ENCODE measurements around the gene TMEM260.

TMEM260 gene

DNA sequence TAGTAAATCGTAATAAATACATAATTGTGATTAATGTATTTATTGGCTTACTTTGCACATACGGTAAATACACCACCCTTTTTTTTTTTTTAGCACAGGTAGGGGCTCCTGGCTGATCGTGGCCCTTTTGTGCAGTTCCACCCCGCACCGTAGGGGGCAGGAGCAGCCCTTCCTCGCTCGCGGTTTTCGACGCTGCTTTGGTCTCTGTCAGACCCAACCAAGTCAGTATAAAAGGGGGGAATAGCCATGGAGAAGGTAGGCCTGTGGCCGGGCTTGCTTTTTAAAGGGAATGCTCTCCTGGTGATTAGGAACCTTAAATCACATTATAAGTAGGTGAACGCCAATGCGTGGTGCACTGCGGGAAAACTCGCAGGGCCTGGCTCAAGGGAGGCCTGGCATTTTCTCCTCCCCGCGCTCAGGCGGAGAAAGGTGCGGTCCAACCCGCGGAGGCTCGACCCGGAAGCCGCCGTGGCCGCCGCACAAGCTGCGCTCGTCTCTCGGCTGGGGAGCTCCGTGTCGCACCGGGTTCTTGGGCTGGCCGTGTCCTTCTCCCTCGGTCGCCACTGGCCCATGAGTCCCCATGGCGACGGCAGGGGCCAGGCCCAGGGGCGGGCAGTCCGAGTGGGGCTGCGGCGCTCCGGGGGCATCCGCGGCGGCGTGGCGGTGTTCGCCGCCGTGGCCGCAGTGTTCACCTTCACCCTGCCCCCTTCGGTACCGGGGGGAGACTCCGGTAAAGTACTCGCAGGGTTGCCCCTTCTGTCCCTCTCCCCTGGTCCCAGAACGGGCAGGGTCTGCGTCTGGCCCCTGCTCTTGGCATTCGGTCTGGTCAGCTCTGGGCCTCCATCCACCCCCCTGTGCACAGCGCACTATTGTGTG is at the start of gene TMEM260:
TMEM260 (plus strand) TSS at position 454 of the 876 bp plus-strand sequence; CDS start at position 571, 117 bp downstream.
- DNase-seq = peak; percentile 61

- DNase-seq = no peak
Observed at GRCh38 chr14:56532546-56532945, 47.1 kb upstream of the TMEM260 start.

GRCh38 chr14:56534656-56535055 is 44.9 kb upstream of the TMEM260 start:
- DNase-seq = no peak

DNA sequence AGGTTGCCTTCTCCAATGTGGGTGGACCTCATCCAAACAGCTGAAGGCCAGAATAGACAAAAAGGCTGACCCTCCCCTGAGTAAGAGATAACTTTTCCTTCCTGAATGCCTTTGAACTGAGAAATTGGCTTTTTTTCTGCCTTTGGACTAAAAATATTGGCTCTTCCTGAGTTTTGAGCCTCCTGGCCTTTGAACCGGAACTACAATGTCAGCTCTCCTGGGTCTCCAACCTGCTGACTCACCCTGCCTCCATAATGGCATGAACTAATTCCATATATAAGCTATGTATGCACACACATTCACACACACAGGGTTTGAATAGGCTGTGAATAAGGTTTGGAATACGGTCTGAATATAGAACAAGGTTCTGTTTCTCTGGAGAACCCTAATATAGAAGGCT is 39.7 kb upstream of the TMEM260 start:
- DNase-seq = no peak

DNA sequence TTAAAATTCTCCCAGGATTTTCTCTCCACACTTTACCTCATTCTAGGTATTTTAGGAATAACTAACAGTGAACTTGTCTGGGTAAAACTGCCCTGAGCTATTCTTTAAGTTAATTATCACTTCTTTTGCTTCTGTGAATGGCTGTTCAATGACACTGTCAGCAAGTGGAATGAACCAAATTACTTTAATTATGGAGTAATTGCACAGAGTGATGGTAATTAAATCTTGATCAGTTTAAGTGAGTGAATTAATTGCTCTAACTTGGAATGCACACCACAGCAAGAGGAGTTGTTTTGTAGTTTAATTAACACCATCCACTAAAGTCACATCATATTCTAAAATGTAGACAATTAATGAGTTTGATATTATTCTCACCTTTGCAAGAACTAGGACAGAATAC is 36.2 kb upstream of the TMEM260 start:
- DNase-seq = no peak

DNA sequence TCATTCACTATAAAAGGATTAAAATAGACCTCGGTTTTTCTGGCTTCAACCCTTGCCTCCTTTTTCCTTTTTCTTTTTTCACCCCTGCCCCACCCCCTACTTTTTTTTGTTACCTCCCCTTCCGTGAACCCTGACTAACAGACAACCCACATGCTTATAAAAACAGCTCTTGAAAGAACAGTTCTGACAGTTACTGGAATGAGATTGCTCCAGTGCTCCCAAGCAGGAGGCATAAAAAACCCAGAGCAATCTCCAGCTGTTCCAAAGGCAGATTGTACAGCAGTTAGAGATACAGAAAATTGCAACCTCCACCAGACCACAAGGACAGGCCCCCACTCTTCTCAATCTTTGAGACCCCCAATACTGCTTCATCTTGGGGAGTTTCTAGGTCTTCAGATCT is 29.9 kb upstream of the TMEM260 start:
- DNase-seq = no peak

DNA sequence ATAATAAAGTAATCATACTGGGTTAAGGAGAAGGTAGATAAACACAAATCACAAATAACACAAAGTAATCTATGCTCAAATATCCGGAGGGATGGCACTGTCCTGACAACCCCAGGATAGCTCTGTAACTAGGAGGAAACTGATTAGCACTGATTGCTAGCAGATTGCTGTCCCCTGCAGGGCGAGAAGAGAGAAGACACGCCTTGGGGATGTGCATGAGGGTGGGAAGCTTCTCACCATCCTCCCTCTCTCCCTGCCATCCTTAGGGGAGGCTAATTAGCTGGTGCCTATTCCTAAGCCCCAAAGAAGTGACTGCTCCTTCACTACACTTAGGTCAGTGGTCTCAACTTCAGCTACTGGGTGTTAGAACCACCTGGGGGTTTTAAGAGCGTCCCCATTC is 27.0 kb upstream of the TMEM260 start:
- DNase-seq = no peak

- no peak for DNase-seq
Observed at GRCh38 chr14:56554301-56554700, 25.3 kb upstream of the TMEM260 start.

GRCh38 chr14:56555921-56556570 is 23.6 kb upstream of the TMEM260 start:
- DNase-seq = peak; percentile 31

GRCh38 chr14:56559182-56559581 is 20.4 kb upstream of the TMEM260 start:
- DNase-seq = no peak

DNA sequence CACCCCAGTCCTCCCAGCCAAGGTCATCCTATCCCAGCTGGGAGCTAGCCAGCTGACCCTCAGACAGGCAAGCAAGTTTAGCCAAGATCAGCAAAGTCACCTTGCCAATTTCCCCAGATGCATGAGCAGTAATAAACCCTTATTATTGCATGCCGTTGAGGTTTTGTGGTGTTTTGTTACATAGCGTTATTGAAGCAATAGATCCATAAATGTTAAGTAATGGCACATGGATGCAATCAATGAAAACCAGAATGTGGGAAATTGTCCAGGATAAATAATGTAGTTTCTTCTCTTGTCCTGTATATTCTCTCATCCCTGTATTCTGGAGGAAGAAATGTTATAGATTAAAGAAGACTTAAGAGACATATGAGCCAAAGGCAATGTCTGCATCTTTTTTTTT is 18.0 kb upstream of the TMEM260 start:
- DNase-seq = no peak

- no peak for DNase-seq
Observed at GRCh38 chr14:56562883-56563282, 16.7 kb upstream of the TMEM260 start.

GRCh38 chr14:56569174-56569573 is 10.4 kb upstream of the TMEM260 start:
- DNase-seq = no peak

- DNase-seq = no peak
Observed at GRCh38 chr14:56570295-56570694, 9.3 kb upstream of the TMEM260 start.

DNA sequence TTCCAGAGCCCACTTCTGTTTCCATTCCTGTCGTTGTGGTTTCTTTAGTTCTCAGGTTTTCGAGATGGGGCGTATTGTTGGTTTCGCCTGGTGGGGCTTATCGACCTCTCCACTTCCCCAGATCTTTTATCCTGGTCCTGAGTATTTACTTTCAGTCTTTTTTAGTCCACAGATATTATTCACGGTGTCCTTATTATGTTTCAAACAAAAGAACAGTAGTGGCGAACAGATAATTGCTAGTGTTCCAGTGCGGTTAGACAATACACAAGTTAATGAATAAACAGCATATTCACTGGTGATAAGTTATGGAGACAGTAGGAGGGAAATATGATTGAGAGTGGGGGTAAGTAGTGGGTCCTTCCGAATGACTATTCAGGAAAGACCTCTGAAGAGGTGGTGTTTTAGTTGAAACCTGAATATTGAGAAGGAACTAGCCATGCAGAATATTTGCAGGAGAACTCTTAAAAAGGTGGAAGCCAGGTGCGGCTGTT is 668 bp downstream of the TMEM260 start:
- no peak for DNase-seq

DNA sequence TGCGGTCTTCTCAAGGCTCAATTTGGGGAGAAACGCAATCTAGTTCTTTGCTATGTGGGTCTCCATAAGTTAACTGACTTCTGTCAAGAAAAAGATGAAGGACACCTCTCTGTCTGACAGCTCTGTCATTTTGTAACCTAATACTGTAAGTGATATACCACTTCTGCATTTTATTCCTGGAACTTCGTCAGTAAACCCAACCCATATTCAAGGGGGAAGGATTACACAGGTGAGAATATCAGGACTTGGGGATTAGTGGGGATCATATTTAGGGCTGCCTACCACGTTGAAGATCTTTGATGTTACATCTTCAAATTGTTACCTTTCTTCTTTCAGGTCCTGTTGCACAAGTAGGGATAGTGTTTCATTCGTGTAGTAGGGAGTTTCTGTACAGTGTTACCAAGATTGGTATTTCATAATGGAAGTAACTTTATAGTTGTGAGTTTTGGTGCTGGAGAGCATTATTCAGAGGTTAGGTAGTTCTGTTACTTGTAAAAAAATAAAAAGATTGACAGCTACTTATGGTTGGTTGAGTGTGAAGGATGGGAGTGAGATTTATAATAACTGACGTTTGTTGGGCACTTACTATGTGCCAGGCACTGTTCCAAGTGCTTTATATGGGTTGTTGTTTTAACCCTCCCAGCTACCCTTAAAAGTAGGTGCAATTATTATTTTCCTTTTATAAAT is 1.6 kb downstream of the TMEM260 start:
- DNase-seq = no peak

GRCh38 chr14:56585461-56586084 is 6.0 kb downstream of the TMEM260 start:
- peak; percentile 43 for DNase-seq

DNA sequence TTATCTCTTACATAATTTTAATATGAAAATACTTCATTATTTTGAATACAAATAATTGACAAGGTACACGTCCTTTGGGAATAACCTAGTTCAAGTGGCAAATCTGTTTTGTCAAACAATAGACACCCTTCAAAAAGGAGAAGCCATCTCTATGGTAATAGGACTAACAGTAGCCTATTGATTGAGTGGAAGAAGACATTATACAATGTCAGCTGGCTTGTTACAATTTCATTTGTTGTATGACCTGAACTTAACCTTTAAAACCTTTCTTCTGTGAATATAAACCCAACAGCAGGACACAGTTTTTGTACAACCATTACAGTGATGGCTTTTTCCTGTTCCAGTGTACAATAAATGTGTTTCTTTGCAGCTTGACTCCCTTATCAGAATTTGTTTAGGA is 8.1 kb downstream of the TMEM260 start:
- no peak for DNase-seq

DNA sequence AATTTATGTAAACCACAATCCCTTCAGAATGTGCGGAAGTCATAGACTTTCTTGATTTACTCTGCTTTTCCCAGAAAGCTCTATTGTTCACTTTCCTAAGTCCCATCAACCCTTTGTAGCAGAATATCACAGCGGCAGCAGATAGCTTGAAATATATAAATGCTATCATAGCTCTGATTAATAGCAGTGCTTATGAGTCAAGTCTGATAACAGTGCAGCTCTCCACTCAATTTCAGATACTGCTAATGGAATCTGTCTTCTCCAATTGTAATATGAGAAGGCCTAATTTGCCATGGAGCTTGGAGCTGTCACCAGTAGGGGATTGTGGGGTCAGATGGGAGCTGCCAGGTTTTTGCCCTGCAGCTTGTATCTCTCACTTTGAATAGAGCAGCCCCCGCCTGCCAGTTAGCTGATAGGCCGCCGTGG is 10.9 kb downstream of the TMEM260 start:
- DNase-seq = no peak

- DNase-seq = no peak
Observed at GRCh38 chr14:56592746-56593544, 13.3 kb downstream of the TMEM260 start.

DNA sequence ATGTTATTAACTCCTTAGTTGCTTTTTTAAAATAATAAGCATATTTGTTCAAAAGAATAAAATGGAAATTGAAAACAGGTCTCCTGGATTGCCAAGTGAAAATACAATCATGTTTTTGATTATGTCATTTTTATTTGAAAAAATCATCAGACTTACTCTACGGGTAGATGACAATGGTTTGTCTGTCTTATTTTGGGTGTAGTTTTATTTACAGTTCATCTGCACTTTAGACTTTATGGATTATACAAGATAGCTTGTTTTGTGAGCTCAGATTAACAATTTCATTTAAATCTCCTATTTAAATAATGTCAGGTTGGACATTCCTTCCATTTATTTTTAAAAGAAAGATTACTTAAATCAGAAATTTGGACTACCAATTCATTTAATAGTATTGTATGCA is 14.8 kb downstream of the TMEM260 start:
- no peak for DNase-seq

DNA sequence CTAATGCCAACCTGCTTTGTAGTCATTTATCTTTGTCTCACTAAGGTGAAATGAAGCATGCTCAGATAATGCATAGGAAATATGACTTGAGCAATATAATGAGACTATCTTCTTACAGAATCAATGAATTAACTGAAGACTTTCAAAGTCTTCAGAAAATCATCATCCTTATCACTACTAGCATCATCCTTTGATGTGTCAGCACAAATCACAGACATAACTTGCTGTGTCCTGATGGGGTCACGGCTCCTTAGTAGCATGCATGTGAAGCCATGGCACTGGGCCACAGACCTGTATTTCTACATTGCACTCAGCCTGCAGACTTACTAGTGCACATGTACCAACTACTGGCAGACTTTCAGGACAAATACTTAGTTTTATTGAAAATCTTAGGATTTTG is 18.9 kb downstream of the TMEM260 start:
- DNase-seq = no peak

All from NCI-H2081 treated with DMSO at 0.1 percent for 48 hours (cell line).